GM12878 (cell line): Measurements from ENCODE around the gene BARX2. TPM values are rescaled to one million over a fixed set of nuclear protein-coding genes. Genes with fewer than 3 reads are reported as not detected.

Experiments
- ATAC-seq: fragments of 200-7000 bp; cut with Tn5 transposase; 3 replicates; pipeline ENCODE4 v1.9.1; 2020; ENCODE audit warnings: mild to moderate bottlenecking, moderate library complexity
- BruUV-seq: library from RNA; stranded (reverse); fragments of 400-500 nt; replicated peaks from 2 replicates; lab custom pipeline; 2021; lab: Mats Ljungman, UMichigan
- CTCF ChIA-PET: fragments of 300-600 bp; sonication (Branson Sonifier 250); formaldehyde crosslinking; extraction: SDS; loops from one replicate; lab custom pipeline; 2021; ENCODE audit warnings: inconsistent platforms; lab: Yijun Ruan, JAX
- POLR2A ChIA-PET: fragments of 350-600 bp; formaldehyde crosslinking; extraction: SDS; loops from one replicate; lab custom pipeline; 2021; ENCODE audit warnings: inconsistent platforms; lab: Charles Lee
- RAD21 ChIA-PET: fragments of 300-600 bp; sonication (Branson Sonifier 250); formaldehyde crosslinking; loops from one replicate; lab custom pipeline; 2023; ENCODE audit warnings: antibody characterized with exemption; ENCODE audit not compliant: unreplicated experiment; lab: Charles Lee
- SMC1A ChIA-PET: fragments of 300-600 bp; sonication (Branson Sonifier 250); formaldehyde crosslinking; loops from one replicate; lab custom pipeline; 2023; ENCODE audit not compliant: unreplicated experiment, uncharacterized antibody; lab: Charles Lee
- DNase-seq: peaks from one replicate; pipeline ENCODE4 v3.0.0-alpha.2; 2011; ENCODE audit warnings: low read depth, low spot score
- FAIRE-seq: peaks from 3 replicates; lab custom pipeline; 2011; peaks lifted over from hg19 to GRCh38; lab: Jason Lieb, UNC
- H2AFZ ChIP-seq: 2 replicates; pipeline ENCODE4 v1.6.0; 2011; ENCODE audit warnings: low read depth, low read length, control low read depth; ENCODE audit not compliant: control insufficient read depth
- H3K27ac ChIP-seq: 2 replicates; pipeline ENCODE4 v1.5.1; 2011; ENCODE audit warnings: control low read depth; ENCODE audit not compliant: control insufficient read depth, insufficient read depth
- H3K27me3 ChIP-seq, 2 experiments: replicated peaks in 1 of 2; 2 replicates each; pipeline versions ENCODE4 v1.6.0 to v1.6.1; 2011; ENCODE audit warnings: low read length in 1 of 2; ENCODE audit not compliant: control insufficient read depth in 2 of 2, insufficient read depth in 2 of 2
- H3K36me3 ChIP-seq, 2 experiments: 2 replicates each; pipeline ENCODE4 v1.5.1; 2011; ENCODE audit warnings: low read length in 1 of 2; ENCODE audit not compliant: control insufficient read depth in 2 of 2, insufficient read depth in 2 of 2
- H3K4me1 ChIP-seq: 2 replicates; pipeline ENCODE4 v1.6.1; 2011; ENCODE audit warnings: mild to moderate bottlenecking, low read length, moderate library complexity, mixed read lengths; ENCODE audit not compliant: control insufficient read depth, insufficient read depth
- H3K4me2 ChIP-seq: 2 replicates; pipeline ENCODE4 v1.6.0; 2011; ENCODE audit warnings: control low read depth; ENCODE audit not compliant: control insufficient read depth, insufficient read depth
- H3K4me3 ChIP-seq: fragments of 200-600 bp; sonication (generic); 2 replicates; pipeline ENCODE4 v1.5.1; 2016
- H3K79me2 ChIP-seq: 2 replicates; pipeline ENCODE4 v1.6.0; 2011; ENCODE audit warnings: low read length; ENCODE audit not compliant: control insufficient read depth, insufficient read depth
- H3K9ac ChIP-seq: 2 replicates; pipeline ENCODE4 v1.8.0; 2011; ENCODE audit warnings: low read length, control low read depth, mixed read lengths; ENCODE audit not compliant: control insufficient read depth, insufficient read depth
- H3K9me3 ChIP-seq: replicated peaks from 3 replicates; pipeline ENCODE4 v1.5.1; 2011; ENCODE audit warnings: mild to moderate bottlenecking, low read length; ENCODE audit not compliant: control insufficient read depth, insufficient read depth
- H4K20me1 ChIP-seq: 2 replicates; pipeline ENCODE4 v1.6.0; 2011; ENCODE audit not compliant: control insufficient read depth, insufficient read depth
- BCL3 ChIP-seq: IDR thresholded peaks from 2 replicates; pipeline ENCODE4 v1.6.1; 2011; ENCODE audit warnings: borderline replicate concordance, low read depth, mild to moderate bottlenecking, moderate library complexity, low read length; ENCODE audit not compliant: insufficient read depth, poor library complexity, severe bottlenecking
- DPF2 ChIP-seq: fragments of 450-650 bp; IDR thresholded peaks from 2 replicates; pipeline ENCODE4 v1.6.1; 2017; ENCODE audit warnings: mild to moderate bottlenecking
- E4F1 ChIP-seq: fragments of 450-650 bp; IDR thresholded peaks from 2 replicates; pipeline ENCODE4 v1.6.1; 2018; ENCODE audit warnings: borderline replicate concordance, mild to moderate bottlenecking; ENCODE audit not compliant: partially characterized antibody
- ESRRA ChIP-seq: IDR thresholded peaks from 2 replicates; pipeline ENCODE4 v1.6.1; 2012; ENCODE audit warnings: mild to moderate bottlenecking, low read length, improper control_type of control experiment
- EZH2 ChIP-seq: IDR thresholded peaks from 2 replicates; pipeline ENCODE4 v1.6.1; 2012; ENCODE audit warnings: low read depth, mild to moderate bottlenecking, control low read depth, inconsistent platforms, low read length, borderline replicate concordance; ENCODE audit not compliant: control insufficient read depth
- JUND ChIP-seq: IDR thresholded peaks from 2 replicates; pipeline ENCODE4 v1.6.1; 2012; ENCODE audit warnings: low read depth, mild to moderate bottlenecking, low read length, improper control_type of control experiment, moderate library complexity
- KDM1A ChIP-seq: fragments of 200-600 bp; sonication (generic); IDR thresholded peaks from 2 replicates; pipeline ENCODE4 v1.6.1; 2016; ENCODE audit warnings: borderline replicate concordance
- RB1 ChIP-seq: fragments of 450-650 bp; formaldehyde crosslinking; IDR thresholded peaks from 2 replicates; pipeline ENCODE4 v1.6.1; 2017; ENCODE audit warnings: mild to moderate bottlenecking, borderline replicate concordance
- SUZ12 ChIP-seq: fragments of 200-600 bp; sonication (generic); IDR thresholded peaks from one replicate; pipeline ENCODE4 v1.6.1; 2018; ENCODE audit warnings: antibody characterized with exemption, mild to moderate bottlenecking; ENCODE audit not compliant: unreplicated experiment
- TCF7 ChIP-seq: IDR thresholded peaks from 2 replicates; pipeline ENCODE4 v1.6.1; 2014; ENCODE audit warnings: antibody characterized with exemption, borderline replicate concordance
- USF2 ChIP-seq: IDR thresholded peaks from 2 replicates; pipeline ENCODE4 v1.6.1; 2011; ENCODE audit warnings: low read depth, low read length, improper control_type of control experiment, borderline replicate concordance
- ZZZ3 ChIP-seq: IDR thresholded peaks from 2 replicates; pipeline ENCODE4 v1.6.1; 2011; ENCODE audit warnings: low read depth; ENCODE audit not compliant: control insufficient read depth, insufficient read length
- WGBS: methylation state at CpG from one replicate; pipeline ENCODE4 v1.1.6; 2016; ENCODE audit warnings: low lambda C conversion rate; ENCODE audit not compliant: insufficient replicate concordance, insufficient coverage; ENCODE audit errors: missing lambda C conversion rate; 5-methylcytosine and 5-hydroxymethylcytosine counted together
- in situ Hi-C: fragments of 300-500 bp; cut with MboI; formaldehyde crosslinking; loops from 9 replicates; pipeline ENCODE4 v1.14.3; 2018; ENCODE audit warnings: mixed read lengths
- intact Hi-C: fragments of 100-400 bp; cut with micrococcal nuclease; formaldehyde crosslinking; loops from one replicate; pipeline ENCODE4 v1.14.2; 2022; ENCODE audit not compliant: unreplicated experiment
- polyA plus RNA-seq, 11 experiments: library from polyadenylated mRNA; depleted of rRNA in 4 of 11; unstranded in 6 of 11; stranded (reverse) in 5 of 11; fragments of >200 nt; fragmentation: Nextera tagmentation in 4 of 11; fragmentation: Illumina TruSeq in 1 of 11; extraction: Ambion mirVana in 4 of 11; extraction: Trizol in 1 of 11; gene quantifications; 1 replicate in 1 of 11; 2 replicates in 10 of 11; pipeline versions ENCODE4 v1.2.1 to v1.2.3, GENCODE V29; 2011 to 2016; ENCODE audit warnings: inconsistent platforms in 2 of 11, missing spikeins in 2 of 11, low read depth in 1 of 11
- total RNA-seq, 4 experiments: library from RNA; depleted of rRNA in 3 of 4; stranded (reverse); fragments of >200 nt in 3 of 4; fragmentation: Illumina TruSeq in 1 of 4; extraction: Trizol in 1 of 4; gene quantifications; 2 replicates each; pipeline versions ENCODE4 v1.2.1 to v1.2.3, GENCODE V29; 2013 to 2021

The BARX2 gene
- total and polyA plus RNA-seq, 10 of the 15 experiments (the other 5 are each of a cell fraction or from before 2014, with no cell fraction given), result 0.07 to 0.84 TPM; not detected in 8

GRCh38 chr11:129392995-129393394, 17.3 kb downstream of the BARX2 start:
- intact Hi-C loops (no loop called here), in situ Hi-C loops (no loop called here)
- RAD21 ChIA-PET, result no interaction called here
- no peaks in the 10 kb centered on the region for H3K4me1 ChIP-seq
- no peak for DNase-seq
- no peaks in the 10 kb centered on the region for H4K20me1 ChIP-seq
- 14% methylated on average over 1 of the region's 1 CpG for WGBS
- no peak for TF ChIP-seq DPF2
- H3K79me2 ChIP-seq, result no peaks in the 10 kb centered on the region
- no peaks in the 10 kb centered on the region for H3K36me3 ChIP-seq
- no peaks in the 10 kb centered on the region; a peak in 1 of 4 replicates for H3K27me3 ChIP-seq
- ATAC-seq, result no peak
- H2AFZ ChIP-seq, result no peak overlapping the region
- BruUV-seq, result no TSS peak
- FAIRE-seq, result no peak
- POLR2A ChIA-PET, result no interaction called here
- no peaks in the 10 kb centered on the region for H3K9me3 ChIP-seq
- no peak overlapping the region for H3K9ac ChIP-seq
- H3K4me2 ChIP-seq, result no peak overlapping the region
- CTCF ChIA-PET, result no interaction called here
- no peak overlapping the region for H3K4me3 ChIP-seq
- no peak overlapping the region for H3K27ac ChIP-seq
- SMC1A ChIA-PET, result no interaction called here

GRCh38 chr11:129394709-129395108, 19.1 kb downstream of the BARX2 start:
- ChIA-PET SMC1A (no interaction called here), POLR2A (no interaction called here)
- H3K4me2 ChIP-seq, result no peak overlapping the region
- ATAC-seq, result no peak
- H3K27ac ChIP-seq, result no peak overlapping the region
- no peaks in the 10 kb centered on the region for H3K4me1 ChIP-seq
- TF ChIP-seq E4F1 (no peak), ZZZ3 (no peak), TCF7 (no peak), ESRRA (no peak), SUZ12 (no peak), BCL3 (no peak), USF2 (no peak), JUND (no peak), KDM1A (no peak), EZH2 (no peak), RB1 (no peak)
- TF ChIP-seq, all 136 proteins: peak for 0
- Histone ChIP-seq H3K36me3 (no peaks in the 10 kb centered on the region), H3K9ac (no peak overlapping the region), H3K79me2 (no peaks in the 10 kb centered on the region), H3K4me3 (no peak overlapping the region), H4K20me1 (no peaks in the 10 kb centered on the region), H3K27me3 (no peaks in the 10 kb centered on the region; a peak in 1 of 4 replicates), H3K9me3 (no peaks in the 10 kb centered on the region), H2AFZ (no peak overlapping the region)
- ChIA-PET CTCF (interaction anchor here (0.6 to 0.7 kb wide), 2 partner anchors 10 to 15 kb away, joined by 3 to 4 read pairs; no protein-coding TSS in a partner anchor), RAD21 (interaction anchor here (0.6 kb wide), 1 partner anchor 354 kb away, joined by 3 read pairs; no protein-coding TSS in a partner anchor)
- no peak for FAIRE-seq
- no TSS peak for BruUV-seq
- intact Hi-C loops, result no loop called here
- WGBS, result 36% methylated on average over 3 of the region's 3 CpGs
- no peak for DNase-seq
- in situ Hi-C loops, result no loop called here
